NCI-H82 treated with DMSO at 0.1 percent for 48 hours (cell line): Measurements from ENCODE around the gene KIAA1671.
"Not testable (repeated sequence)": the region's sequence is repeated elsewhere in the genome, so short reads cannot be mapped to it uniquely, and the experiment has no call there.

Experiments used
- DNase-seq: peaks from one replicate; lab custom pipeline; 2025; ENCODE audit not compliant: unreplicated experiment; lab: John Stamatoyannopoulos, UW

Gene KIAA1671

DNA sequence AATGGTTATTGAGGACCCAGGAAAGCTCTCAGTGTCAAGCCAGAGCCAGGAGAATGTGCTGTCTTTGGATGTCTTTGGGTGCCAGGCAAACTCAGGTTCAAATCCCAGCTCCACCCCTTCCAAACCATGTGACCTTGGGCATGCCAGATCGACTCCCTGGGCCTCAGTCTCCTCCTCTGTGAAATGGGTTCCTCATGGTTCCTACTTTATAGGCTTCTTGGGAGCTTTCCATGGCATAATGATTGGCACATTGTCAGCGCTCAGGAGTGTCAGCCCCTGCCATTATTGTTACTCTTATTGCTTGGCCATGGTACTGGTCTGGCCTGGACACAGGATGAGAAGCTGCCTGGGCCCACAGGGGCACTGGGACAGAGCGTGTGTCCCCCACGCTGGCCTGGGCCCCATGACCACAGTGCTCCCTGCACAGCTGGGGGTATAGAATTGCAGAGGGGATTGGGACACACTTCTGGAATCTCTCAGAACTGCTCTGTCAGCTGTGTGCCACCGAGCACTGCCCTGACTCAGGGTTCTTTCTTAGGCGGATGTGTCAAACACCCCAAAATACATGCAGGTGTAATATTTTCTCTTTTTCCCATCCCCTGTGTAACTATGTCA is 209.5 kb downstream of the KIAA1671 start:
- no peak for DNase-seq

GRCh38 chr22:25162561-25162960 is 210.0 kb downstream of the KIAA1671 start:
- DNase-seq: no peak

DNA sequence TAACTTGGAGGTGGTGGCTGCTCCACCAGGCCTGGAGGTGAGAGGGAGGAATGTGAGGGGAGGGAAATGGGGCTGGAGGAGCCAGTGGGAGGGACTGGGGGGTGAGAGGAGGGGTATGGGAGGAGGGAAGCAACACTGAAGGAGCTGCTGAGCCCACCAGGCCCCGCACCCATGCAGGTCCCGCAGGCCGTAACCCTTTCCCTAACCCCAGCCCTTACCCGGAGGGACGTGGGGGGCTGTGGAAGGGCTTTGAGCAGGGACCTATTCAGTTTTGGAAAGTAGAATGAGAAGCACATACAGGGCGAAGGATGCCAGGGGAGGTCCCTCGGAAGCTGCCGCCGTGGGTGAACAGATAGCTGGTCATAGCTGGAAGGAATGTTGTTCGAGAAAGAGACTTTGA is 213.3 kb downstream of the KIAA1671 start:
- no peak for DNase-seq

GRCh38 chr22:25166266-25167040 is 213.9 kb downstream of the KIAA1671 start:
- DNase-seq: no peak

GRCh38 chr22:25167082-25167481 is 214.6 kb downstream of the KIAA1671 start:
- DNase-seq: no peak

GRCh38 chr22:25167834-25168601 is 215.5 kb downstream of the KIAA1671 start:
- no peak for DNase-seq

DNA sequence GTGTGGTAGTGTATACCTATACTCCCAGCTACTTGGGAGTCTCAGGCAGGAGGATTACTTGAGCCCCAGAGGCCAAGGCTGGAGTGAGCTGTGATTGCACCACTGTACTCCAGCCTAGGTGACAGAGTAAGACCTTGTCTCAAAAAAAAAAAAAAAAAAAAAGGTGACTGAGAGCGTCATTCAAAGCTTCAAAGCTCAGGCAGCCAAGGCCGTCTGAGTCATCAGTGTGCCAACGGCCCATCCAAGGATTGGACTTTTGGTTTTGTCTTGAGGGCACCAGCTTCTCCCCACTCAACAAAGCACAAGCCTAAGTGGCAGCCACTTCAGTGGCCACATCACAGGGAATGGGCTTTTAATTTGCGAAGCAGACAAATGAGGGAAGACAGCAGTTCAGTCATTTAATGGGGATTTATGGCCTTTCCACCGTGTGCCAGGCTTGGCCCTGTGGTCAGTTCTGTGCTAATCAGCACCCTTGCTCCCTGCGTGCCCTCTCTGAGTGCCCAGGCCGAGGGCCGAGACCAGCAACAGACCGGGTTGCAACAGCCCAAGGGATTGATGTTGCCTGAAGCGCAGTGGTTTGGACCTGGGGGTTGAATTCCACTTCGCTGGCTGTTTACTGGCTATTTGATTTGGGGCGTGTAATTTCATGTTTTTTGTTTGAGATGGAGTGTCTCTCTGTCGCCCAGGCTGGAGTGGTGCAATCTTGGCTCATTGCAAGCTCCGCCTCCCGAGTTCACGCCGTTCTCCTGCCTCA is 216.9 kb downstream of the KIAA1671 start:
- no peak for DNase-seq

DNA sequence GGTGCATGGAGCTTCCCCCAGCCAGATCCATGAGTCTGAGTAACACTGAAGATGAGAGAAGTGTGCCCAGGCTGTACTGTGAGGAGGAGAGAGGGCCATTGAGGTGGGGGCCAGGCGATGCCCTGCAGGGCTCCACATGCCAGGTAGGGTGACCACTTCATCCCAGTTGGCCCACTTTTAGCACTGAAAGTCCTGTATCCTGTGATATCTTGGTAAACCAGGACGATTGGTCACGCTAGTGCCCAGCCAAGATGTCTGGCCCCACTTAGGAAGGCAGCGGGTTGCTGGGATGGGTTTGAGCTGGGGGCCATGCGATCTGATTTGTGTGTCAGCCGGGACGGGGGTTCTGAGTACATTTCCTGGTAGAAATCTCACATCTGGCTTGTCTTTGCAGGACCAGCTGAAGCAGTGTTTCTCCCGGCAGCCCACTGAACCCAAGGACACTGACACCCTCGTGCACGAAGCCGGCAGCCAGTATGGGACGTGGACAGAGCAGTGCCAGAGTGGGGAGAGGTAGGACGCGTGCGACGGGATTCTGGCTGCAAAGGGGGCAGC is 218.0 kb downstream of the KIAA1671 start:
- DNase-seq: no peak

GRCh38 chr22:25172153-25172552 is 219.6 kb downstream of the KIAA1671 start:
- no peak for DNase-seq

GRCh38 chr22:25174156-25174887 is 221.8 kb downstream of the KIAA1671 start:
- DNase-seq: no peak

GRCh38 chr22:25174888-25175411 is 222.4 kb downstream of the KIAA1671 start:
- no peak for DNase-seq

DNA sequence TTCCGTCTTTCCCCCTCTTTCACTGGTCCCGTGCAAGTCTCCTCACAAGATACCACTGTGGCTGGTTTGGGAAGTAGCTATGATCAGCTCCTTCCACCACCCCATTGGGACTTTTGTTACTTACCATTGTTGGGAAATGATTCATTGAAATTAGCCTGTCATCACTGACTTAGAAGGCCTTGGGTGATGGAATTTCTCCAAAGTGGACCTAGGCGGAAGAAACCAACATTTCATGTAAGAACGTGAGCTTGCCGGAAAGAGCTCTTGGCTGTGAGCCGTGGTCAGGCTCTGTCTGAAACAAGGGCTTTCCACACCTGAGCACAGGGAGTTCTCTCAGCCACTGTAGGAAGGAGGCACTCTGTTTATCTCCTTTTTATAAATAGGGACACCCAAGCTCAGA is 223.7 kb downstream of the KIAA1671 start:
- no peak for DNase-seq

GRCh38 chr22:25176799-25177198 is 224.3 kb downstream of the KIAA1671 start:
- no peak for DNase-seq

- DNase-seq: no peak
Measured at GRCh38 chr22:25177226-25177625, 224.7 kb downstream of the KIAA1671 start.

- no peak for DNase-seq
Measured at GRCh38 chr22:25177895-25178294, 225.4 kb downstream of the KIAA1671 start.

- not testable (repeated sequence) for DNase-seq
Measured at GRCh38 chr22:25178348-25178747, 225.8 kb downstream of the KIAA1671 start.

DNA sequence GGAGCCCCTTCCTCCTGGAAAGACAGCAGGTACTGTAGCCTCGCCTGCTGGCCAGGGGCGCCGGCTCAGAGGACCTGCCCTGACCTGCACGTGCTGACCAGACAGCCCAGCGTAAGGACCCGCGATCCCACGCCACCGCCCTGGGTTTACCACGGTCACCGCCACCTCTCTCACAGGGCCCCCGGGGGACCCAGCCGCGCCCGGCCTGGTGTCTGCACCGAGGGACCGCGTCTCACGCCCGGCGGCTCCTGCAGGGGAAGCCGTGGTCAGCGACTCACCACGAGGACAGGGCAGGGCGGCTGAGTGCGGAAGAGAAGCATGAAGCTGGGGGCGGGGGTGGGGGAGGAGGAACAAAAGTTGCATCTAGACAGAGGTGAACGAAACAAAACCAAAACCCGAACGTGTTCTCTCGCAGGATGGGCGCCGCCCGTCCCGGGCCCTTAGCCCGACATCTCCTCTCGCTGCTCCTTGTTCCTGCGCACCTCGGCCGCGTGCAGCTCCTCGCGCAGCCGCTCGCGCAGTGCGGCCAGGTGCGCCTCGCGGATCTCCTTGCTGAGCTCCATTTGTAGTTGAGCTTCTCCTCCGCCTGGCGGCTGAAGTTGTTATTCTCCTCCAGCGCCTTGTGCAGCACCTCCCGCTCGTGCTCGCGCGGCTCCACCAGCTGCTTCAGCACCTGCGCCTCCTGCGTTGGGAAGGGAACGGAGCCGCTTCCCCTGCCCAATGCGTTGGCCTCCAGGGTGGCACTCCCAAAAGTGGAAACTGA is 226.5 kb downstream of the KIAA1671 start:
- DNase-seq: not testable (repeated sequence)

- DNase-seq: no peak
Measured at GRCh38 chr22:25182131-25183110, 229.9 kb downstream of the KIAA1671 start.
